ENCODE results near the gene ZNRF3. TPM values are rescaled to one million over a fixed set of nuclear protein-coding genes. Genes with fewer than 3 reads are reported as not detected.
A peak's percentile ranks its signal among the peaks of the same experiment; 100 is the strongest.
"Not testable (repeated sequence)": the region's sequence is repeated elsewhere in the genome, so short reads cannot be mapped to it uniquely, and the experiment has no call there.

The ZNRF3 gene
- total RNA-seq, 1 donor from 2014 or later = 6.7 TPM

DNA sequence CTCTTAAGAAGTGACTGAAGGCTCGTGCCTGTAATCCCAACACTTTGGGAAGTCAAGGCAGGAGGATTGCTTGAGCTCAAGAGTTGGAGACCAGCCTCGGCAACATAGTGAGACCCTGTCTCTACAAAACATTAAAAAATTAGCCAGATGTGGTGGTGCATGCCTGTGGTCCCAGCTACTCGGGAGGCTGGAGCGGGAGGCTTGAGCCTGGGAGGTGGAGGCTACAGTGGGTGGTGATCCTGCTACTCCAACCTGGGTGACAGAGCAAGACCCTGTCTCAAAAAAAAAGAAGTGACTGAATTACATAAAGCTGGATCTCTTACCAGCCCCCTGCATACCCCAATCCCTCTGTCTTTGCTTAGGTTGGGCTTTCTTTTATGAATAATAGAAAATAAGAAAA is 120.2 kb downstream of the ZNRF3 start:
- no peaks in the 10 kb centered on the region for H3K27me3 Mint-ChIP-seq (ENCODE audit: low read depth)
- no peak for DNase-seq (ENCODE audit: low spot score)
- no peak overlapping the region for H3K4me3 Mint-ChIP-seq (ENCODE audit: unreplicated experiment)
- TF ChIP-seq, protein P1, sequence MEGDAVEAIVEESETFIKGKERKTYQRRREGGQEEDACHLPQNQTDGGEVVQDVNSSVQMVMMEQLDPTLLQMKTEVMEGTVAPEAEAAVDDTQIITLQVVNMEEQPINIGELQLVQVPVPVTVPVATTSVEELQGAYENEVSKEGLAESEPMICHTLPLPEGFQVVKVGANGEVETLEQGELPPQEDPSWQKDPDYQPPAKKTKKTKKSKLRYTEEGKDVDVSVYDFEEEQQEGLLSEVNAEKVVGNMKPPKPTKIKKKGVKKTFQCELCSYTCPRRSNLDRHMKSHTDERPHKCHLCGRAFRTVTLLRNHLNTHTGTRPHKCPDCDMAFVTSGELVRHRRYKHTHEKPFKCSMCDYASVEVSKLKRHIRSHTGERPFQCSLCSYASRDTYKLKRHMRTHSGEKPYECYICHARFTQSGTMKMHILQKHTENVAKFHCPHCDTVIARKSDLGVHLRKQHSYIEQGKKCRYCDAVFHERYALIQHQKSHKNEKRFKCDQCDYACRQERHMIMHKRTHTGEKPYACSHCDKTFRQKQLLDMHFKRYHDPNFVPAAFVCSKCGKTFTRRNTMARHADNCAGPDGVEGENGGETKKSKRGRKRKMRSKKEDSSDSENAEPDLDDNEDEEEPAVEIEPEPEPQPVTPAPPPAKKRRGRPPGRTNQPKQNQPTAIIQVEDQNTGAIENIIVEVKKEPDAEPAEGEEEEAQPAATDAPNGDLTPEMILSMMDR (IDR thresholded peaks at IDR 0.05) = no peak
- H3K9me3 Mint-ChIP-seq (ENCODE audit: low read depth) = no peaks in the 10 kb centered on the region
- H3K27ac Mint-ChIP-seq (ENCODE audit: unreplicated experiment) = no peak overlapping the region
- H3K36me3 Mint-ChIP-seq (ENCODE audit: low read depth) = no peaks in the 10 kb centered on the region
- H3K4me1 Mint-ChIP-seq (ENCODE audit: low read depth) = peaks cover 35% of the 10 kb centered on the region

DNA sequence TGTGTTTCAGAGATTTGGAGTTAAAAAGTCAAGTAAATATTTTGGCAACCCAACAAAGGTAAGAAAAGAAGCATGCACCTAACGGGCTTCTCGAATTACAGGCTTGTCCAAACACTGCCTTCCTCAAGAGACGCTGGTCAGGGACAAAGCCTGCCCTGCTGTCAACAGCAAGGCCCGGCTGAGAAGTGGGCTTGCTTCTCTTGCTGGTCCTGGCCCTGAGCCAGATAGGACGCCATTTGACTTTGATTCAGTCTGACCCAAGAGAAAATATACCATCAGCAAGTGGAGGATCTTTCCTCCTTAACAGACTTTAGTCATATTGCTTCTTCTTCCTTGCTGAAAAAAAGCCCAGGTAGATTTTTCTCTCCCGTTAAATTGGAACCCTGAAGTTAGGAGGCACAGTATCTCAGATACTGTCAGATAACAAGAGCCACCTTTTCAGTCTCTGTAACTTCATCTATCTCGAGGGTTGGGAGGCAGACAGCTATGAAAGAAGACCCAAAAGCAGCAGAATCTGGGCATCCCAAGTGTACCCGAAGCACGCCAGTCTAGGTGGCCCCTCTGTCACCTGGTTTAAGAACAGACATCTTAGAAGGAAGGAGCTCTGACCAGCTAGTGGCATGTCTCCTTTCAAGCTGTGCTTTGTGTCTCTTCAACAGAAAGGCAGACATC is 120.7 kb downstream of the ZNRF3 start:
- Mint-ChIP-seq H3K4me3 (ENCODE audit: unreplicated experiment) (no peak overlapping the region), H3K27ac (ENCODE audit: unreplicated experiment) (no peak overlapping the region)
- no peak for DNase-seq (ENCODE audit: low spot score)

DNA sequence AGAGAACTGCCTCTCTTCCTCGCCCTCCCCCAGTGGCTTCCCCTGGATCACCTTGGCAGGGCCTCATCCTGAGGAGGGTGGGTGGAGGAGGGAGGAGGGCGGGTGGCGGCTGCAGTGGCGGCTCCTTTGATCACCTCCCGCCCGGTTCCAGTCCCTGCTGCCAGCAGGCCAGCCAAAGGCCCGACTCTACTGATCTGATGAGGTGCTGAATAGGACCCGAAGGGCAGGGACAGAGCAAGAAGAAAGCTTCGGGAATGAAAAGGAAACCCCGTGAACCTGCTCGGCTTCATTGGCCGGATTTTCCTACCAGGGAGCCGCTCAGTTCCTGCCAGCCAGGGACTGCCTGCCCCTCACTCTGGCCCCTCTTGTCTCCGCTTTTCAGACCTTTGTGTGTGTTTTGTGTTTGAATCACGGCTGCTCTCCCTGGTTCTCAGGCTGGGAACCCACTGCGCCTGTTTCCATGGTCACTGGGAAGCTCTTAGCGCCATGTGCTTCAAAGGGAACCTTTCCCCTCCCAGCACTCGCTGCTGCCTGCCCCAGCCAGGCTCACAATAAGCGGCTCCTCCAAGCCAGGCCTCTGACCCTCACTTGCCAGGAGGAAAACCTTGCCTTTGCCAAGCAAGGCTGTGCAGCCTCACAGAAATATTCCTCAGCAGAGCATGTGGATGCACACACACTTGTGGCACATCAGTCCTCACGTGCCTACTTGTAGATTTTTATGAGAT is 121.4 kb downstream of the ZNRF3 start:
- H3K4me1 Mint-ChIP-seq (ENCODE audit: low read depth) = peaks cover 37% of the 10 kb centered on the region
- no peak for DNase-seq (ENCODE audit: low spot score)
- peak overlapping the region; percentile 41 for H3K27ac Mint-ChIP-seq (ENCODE audit: unreplicated experiment)
- TF ChIP-seq, protein P1 (IDR thresholded peaks at IDR 0.05) = no peak
- H3K27me3 Mint-ChIP-seq (ENCODE audit: low read depth) = no peaks in the 10 kb centered on the region
- H3K36me3 Mint-ChIP-seq (ENCODE audit: low read depth) = no peaks in the 10 kb centered on the region
- no peak overlapping the region for H3K4me3 Mint-ChIP-seq (ENCODE audit: unreplicated experiment)
- H3K9me3 Mint-ChIP-seq (ENCODE audit: low read depth) = no peaks in the 10 kb centered on the region

More for the DNA sequence above, 120.7 kb downstream of the ZNRF3 start:
- Mint-ChIP-seq H3K36me3 (ENCODE audit: low read depth) (no peaks in the 10 kb centered on the region), H3K27me3 (ENCODE audit: low read depth) (no peaks in the 10 kb centered on the region), H3K4me1 (ENCODE audit: low read depth) (peaks cover 38% of the 10 kb centered on the region), H3K9me3 (ENCODE audit: low read depth) (no peaks in the 10 kb centered on the region)
- TF ChIP-seq, protein P1 (IDR thresholded peaks at IDR 0.05) = no peak

DNA sequence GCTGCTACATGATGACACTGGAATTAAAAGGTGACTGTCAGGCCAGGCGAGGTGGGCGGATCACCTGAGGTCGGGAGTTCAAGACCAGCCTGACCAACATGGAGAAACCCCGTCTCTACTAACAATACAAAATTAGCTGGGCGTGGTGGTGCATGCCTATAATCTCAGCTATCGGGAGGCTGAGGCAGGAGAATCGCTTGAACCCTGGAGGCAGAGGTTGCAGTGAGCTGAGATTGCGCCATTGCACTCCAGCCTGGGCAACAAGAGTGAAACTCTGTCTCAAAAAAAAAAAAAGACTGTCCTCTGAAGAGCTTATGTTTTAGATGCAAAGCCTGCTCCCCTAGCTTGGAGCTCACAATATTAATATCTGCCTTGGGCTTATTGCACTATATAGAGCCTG is 122.4 kb downstream of the ZNRF3 start:
- H3K9me3 Mint-ChIP-seq (ENCODE audit: low read depth); H3K27ac Mint-ChIP-seq (ENCODE audit: unreplicated experiment); H3K4me3 Mint-ChIP-seq (ENCODE audit: unreplicated experiment); DNase-seq (ENCODE audit: low spot score); H3K27me3 Mint-ChIP-seq (ENCODE audit: low read depth); H3K36me3 Mint-ChIP-seq (ENCODE audit: low read depth): not testable (repeated sequence)
- H3K4me1 Mint-ChIP-seq (ENCODE audit: low read depth) = peaks cover 36% of the 10 kb centered on the region

DNA sequence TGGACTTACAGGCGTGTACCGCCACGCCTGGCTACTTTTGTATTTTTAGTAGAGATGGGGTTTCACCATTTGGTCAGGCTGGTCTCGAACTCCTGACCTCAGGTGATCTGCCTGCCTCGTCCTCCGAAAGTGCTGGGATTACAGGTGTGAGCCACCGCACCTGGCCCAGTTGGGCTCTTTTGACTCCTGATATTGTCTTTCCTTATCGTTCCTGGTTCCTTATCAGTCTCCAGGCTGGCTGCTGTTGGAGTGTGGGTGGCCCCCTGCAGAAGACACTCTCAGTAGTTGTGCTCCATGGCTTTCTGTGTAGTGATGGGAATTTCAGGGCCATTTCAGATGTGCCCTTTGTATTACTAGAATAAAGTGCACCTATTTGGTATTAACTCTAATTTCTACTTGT is 123.0 kb downstream of the ZNRF3 start:
- Mint-ChIP-seq H3K36me3 (ENCODE audit: low read depth) (no peaks in the 10 kb centered on the region), H3K27me3 (ENCODE audit: low read depth) (no peaks in the 10 kb centered on the region), H3K4me3 (ENCODE audit: unreplicated experiment) (no peak overlapping the region), H3K9me3 (ENCODE audit: low read depth) (no peaks in the 10 kb centered on the region), H3K4me1 (ENCODE audit: low read depth) (peaks cover 41% of the 10 kb centered on the region), H3K27ac (ENCODE audit: unreplicated experiment) (no peak overlapping the region)
- no peak for DNase-seq (ENCODE audit: low spot score)
- TF ChIP-seq, protein P1 (IDR thresholded peaks at IDR 0.05) = no peak

Measured in chondrocyte (in vitro differentiated cells).